Gastroesophageal sphincter (tissue), 3 donors: ENCODE measurements around the gene ZNF829.

ENCODE experiments used
- CTCF ChIP-seq, 4 experiments: fragments of 200-600 bp in 2 of 4; fragments of 450-650 bp in 2 of 4; sonication (generic) in 1 of 4; IDR thresholded peaks; one replicate each; pipeline ENCODE4 v1.5.1; 2017 to 2019; ENCODE audit warnings: antibody characterized with exemption in 4 of 4, mild to moderate bottlenecking in 2 of 4, moderate library complexity in 2 of 4
- POLR2A ChIP-seq, 2 donors: fragments of 450-650 bp; IDR thresholded peaks; one replicate each; pipeline ENCODE4 v1.6.1; 2017; ENCODE audit warnings: antibody characterized with exemption in 2 of 2, mild to moderate bottlenecking in 2 of 2, moderate library complexity in 1 of 2
- POLR2AphosphoS5 ChIP-seq: sonication (generic); formaldehyde crosslinking; IDR thresholded peaks from one replicate; pipeline ENCODE4 v1.6.1; 2017; ENCODE audit warnings: antibody characterized with exemption

- no peak for TF ChIP-seq POLR2AphosphoS5
- TF ChIP-seq CTCF (IDR thresholded peaks at IDR 0.05): peak in 3 of 4 experiments; percentile 56 to 72 (median 64)
- TF ChIP-seq POLR2A (IDR thresholded peaks at IDR 0.05): peak in 1 of 2 donors; percentile 15
Observed at GRCh38 chr19:36915992-36916830, at the start of gene ZNF829, which contains the start of gene ZNF568.
